Astrocyte of the cerebellum (primary cell): ENCODE measurements around the gene ABCD1.
"Not testable (repeated sequence)": the region's sequence is repeated elsewhere in the genome, so short reads cannot be mapped to it uniquely, and the experiment has no call there.

Experiments
- DNase-seq: peaks from one replicate; pipeline ENCODE4 v3.0.0-alpha.2; 2011; ENCODE audit warnings: low read depth
- H3K4me3 ChIP-seq: 2 replicates; pipeline ENCODE4 v1.5.1; 2011; ENCODE audit warnings: mild to moderate bottlenecking, low read depth, low read length, moderate library complexity
- in situ Hi-C: cut with HindIII; loops from 2 replicates; pipeline ENCODE4 v1.10.0; 2017; ENCODE audit warnings: low sequenced_read_pairs
- TF ChIP-seq, protein P1 (sequence below): IDR thresholded peaks from 2 replicates; pipeline ENCODE4 v1.5.1; 2012; ENCODE audit warnings: low read length, low read depth, moderate library complexity, mild to moderate bottlenecking; ENCODE audit errors: missing control alignments

The ABCD1 gene

DNA sequence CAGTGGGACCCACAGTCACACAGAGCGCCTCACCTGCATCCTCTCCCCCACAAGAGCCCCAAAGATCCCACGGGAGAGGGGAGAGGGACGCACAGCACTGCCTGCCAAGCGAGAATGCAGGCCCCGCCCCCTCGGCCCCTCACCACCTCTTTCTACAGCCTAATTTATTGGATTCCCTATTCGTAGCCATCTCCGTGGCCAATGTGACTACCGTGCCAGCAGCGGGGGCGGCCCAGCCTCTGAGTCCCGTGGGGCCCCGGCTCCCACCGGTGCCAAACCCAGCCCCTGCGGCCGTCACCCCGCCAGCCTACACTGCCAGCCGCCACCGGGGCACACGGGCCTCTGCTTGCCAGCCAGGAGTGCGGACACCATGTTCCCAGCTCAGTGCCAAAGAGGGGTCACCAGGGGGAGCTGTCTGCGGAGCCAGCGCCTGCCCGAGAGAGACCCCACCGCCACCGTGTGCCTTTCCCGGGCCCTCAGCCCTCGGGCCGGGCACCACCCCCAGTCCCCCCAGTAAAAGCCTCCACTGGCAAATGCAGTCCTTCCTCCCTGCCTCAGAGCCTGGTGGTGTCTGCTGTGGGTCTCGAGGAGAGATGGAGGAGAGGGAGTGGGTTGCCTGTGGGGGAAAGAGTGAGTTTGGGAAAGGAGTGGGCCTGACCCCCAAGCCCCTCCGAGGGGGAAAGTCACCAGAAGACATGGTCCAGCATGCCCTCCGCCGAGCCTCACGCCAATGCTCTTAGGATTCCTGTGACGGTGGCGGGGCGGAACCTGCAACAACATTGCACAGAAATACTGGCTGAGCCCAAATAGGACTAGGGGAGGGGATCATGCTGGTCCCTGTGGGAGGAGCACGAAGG, 19.8 kb downstream of the ABCD1 start:
- TF ChIP-seq, protein P1, sequence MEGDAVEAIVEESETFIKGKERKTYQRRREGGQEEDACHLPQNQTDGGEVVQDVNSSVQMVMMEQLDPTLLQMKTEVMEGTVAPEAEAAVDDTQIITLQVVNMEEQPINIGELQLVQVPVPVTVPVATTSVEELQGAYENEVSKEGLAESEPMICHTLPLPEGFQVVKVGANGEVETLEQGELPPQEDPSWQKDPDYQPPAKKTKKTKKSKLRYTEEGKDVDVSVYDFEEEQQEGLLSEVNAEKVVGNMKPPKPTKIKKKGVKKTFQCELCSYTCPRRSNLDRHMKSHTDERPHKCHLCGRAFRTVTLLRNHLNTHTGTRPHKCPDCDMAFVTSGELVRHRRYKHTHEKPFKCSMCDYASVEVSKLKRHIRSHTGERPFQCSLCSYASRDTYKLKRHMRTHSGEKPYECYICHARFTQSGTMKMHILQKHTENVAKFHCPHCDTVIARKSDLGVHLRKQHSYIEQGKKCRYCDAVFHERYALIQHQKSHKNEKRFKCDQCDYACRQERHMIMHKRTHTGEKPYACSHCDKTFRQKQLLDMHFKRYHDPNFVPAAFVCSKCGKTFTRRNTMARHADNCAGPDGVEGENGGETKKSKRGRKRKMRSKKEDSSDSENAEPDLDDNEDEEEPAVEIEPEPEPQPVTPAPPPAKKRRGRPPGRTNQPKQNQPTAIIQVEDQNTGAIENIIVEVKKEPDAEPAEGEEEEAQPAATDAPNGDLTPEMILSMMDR: peak; percentile 25
- no peak for DNase-seq
- no peak overlapping the region for H3K4me3 ChIP-seq

DNA sequence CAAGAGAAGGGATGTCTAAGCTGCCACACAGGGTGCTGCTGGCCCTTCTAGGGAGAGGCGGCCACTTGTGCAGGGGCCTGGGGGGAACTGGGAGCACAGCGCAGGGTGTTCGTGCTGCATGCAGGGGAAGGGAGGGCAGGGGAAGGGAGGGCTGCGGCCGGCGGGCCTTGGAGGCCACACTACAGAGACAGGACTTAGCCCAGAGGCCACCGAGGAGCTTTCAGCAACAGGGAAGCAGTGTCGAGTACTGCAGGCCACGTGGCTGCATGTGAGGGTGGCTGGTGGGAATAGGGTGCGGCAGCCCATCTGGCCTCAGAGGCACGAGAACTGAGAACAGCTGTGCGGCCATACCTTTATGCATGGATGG, 20.4 kb downstream of the ABCD1 start:
- H3K4me3 ChIP-seq, DNase-seq, in situ Hi-C loops: not testable (repeated sequence)

More for the DNA sequence above, 19.8 kb downstream of the ABCD1 start:
- in situ Hi-C loops: no loop called here

DNA sequence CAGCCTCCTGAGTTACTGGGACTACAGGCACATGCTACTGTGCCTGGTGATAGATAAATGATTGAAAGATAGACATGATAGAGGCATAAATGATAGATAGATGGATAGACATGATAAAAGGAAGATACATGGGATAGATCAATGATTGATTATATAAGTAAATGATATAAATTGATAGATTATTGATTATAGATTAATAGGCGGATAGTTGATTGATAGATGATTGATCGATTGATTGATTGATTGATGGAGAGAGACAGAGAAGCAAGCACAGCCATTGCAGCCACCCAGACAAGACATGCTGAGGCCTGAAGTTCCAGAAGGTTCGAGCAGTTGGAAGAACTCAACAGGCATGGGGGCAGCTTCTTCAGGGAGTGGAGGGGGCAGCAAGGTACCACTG, 21.7 kb downstream of the ABCD1 start:
- TF ChIP-seq, protein P1: no peak
- in situ Hi-C loops: no loop called here
- DNase-seq: no peak
- H3K4me3 ChIP-seq: no peak overlapping the region

DNA sequence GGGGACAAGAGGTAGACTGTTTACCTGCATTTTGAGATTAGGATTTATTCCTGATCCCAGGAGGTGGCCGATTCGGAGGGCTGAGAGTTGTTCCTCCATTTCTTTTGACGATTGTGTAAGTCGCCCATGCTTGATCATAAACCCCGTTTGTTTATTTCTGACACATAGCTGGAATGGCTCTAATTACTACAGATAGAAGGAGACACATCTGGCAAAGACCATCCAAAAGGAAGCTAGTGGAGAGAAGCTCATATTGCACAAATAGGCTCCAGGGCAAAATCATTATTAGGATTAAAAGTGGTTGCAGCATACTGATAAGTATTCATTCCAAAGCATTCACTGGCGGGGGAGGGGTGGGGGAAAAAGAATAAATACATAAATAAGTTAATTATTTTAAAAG, 22.3 kb downstream of the ABCD1 start:
- in situ Hi-C loops, DNase-seq, H3K4me3 ChIP-seq: not testable (repeated sequence)

DNA sequence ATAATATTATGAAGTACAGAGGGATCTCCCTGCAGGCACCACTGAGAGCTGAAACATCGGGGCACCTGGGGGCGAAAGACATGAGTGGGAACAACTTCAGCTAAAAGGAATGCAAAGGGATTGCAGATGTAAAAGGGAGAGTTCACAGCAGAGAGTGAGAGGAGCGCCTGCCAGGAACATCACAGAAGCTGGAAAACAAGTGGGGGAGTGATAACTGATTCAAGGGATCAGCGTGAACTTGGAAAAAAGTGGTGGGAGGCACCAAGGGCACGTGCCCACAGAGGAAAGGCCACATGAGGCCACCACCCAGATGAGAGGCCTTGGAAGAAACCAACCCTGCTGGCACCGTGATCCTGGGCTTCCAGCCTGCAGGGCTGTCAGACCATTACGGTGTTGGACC, 24.4 kb downstream of the ABCD1 start:
- DNase-seq, in situ Hi-C loops, H3K4me3 ChIP-seq: not testable (repeated sequence)

DNA sequence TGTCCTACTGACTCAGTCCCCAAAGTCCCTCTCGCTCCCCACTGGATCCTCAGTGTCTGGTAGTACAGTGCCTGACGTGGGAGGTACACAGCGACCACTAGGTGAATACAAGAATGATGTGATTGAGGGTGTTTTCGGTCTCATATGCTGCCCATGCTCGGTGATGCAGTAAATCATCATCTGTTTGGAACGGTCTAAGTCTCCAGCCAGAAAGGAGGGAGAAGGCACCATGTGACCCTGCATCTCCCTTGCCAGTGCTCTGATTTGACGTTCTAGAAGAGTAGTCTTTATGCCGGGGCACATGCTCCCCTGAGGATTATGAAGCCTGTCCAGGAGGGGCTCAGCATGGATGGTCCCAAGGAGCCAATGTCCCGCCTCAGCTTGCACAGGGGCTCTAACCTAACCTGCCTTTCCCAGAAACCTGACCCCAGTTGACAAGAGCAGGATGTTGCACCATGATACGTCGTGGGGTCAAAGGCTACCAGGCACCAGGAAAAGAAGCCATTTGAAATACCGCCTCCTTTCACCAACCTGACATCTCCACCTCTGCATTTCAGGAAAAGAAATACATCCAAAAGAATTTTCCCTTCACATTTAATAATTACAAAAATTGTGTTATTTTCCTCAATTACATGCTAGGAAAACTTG, 25.6 kb downstream of the ABCD1 start:
- no peak overlapping the region for H3K4me3 ChIP-seq
- no peak for DNase-seq
- TF ChIP-seq, protein P1: no peak
- in situ Hi-C loops: no loop called here

DNA sequence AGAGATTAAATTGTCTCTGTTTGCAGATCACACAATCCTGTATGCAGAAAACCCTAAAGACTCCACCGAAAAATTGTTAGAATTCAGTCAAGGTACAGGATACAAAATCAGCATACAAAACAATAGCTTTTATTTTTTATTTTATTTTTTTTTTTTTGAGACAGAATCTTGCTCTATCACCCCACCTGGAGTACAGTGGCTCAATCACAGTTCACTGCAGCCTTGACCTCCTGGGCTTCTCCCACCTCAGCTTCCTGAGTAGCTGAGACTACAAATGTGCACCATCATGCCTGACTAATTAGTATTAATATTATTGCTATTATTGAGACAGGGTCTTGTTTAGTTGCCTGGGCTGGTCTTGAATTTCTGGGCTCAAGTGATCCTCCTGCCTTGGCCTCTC, 30.5 kb downstream of the ABCD1 start:
- TF ChIP-seq, protein P1: no peak
- DNase-seq: no peak
- H3K4me3 ChIP-seq: no peak overlapping the region
- in situ Hi-C loops: no loop called here

DNA sequence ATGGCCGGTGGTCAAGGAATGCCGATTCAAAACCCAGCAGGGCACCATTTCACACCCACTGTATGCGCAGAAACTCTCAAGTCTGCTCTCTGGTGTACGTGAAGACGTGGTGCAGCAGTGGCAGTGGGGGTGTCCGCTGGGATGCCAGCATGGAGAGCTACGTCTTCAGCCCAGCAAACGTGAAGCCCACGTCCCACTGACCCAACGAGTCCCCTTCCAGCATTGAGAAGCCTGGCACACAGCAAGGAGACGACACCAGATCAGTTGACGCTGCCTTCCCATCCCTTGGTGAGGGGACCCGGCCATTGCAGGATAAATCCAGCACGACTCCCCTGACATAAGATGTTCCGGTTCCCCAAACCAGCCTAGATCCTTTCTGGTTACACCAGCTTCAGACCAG, 37.2 kb downstream of the ABCD1 start:
- in situ Hi-C loops: no loop called here
- no peak overlapping the region for H3K4me3 ChIP-seq
- no peak for DNase-seq
- TF ChIP-seq, protein P1: no peak
